ENCODE measurements around the gene AMMECR1L.
A peak's percentile ranks its signal among the peaks of the same experiment; 100 is the strongest.
"Not testable (repeated sequence)": the region's sequence is repeated elsewhere in the genome, so short reads cannot be mapped to it uniquely, and the experiment has no call there.

Gene AMMECR1L

DNA sequence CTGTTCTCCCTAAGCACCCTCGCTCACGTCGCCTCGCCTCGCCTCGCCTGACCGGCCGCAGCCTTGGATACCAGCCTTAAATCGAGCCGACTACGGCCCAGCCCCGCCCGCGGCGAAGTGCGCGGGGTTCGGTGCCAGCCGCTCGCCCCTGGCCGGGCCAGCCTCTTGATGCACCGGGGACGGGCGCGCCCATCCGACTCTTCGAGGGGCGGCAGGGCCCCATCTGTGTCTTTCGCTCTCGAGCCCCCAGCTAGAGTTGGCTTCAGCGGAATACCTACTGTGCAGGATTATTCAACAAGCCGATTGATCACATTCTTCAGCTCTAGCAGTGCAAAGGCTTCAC lies 808 bp upstream of the AMMECR1L start:
- not testable (repeated sequence) for DNase-seq

DNA sequence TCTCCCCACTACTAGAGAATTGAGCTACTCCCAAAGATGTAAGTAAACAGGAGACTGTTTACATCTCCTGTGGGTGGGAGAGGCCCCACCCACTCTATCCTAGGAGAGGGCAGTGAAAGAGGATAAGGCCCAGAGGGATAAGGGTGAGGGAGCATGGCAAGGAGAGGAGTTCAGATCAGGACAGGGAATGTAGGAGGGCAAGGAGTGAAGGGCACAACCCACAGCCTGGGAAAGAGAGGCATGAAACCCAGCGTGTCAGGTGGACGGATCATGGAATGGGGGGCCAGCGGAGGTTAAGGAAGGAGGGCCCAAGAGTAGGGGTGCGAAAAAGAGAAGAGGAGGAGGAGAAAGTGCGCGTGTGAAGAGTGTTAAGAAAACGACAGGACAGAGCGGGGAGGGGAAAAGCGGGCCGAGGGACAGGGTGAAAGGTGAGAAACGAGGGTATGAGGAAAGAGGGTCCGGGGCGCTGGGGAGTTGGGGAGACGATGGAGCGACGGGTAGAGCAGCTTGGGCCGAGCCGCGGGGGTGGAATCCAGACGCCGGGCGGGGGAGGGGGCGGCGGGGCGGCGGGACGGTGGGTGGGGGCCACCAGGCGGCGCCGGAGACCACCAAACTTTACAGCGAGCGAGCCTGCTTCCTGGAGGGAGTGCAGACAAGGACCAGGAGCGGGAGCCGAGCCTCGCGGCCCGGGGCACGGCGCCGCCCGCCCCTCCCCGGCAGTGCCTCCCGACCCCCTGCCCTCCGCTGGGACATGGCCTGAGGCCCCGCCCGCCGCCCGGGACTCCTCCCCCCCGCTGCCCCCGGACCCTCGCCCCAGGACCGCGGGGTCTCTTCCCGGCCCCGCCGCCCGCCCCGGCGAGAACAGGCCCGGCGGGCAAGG lies 655 bp downstream of the AMMECR1L start:
- peak; percentile 33 to 39 for DNase-seq

DNA sequence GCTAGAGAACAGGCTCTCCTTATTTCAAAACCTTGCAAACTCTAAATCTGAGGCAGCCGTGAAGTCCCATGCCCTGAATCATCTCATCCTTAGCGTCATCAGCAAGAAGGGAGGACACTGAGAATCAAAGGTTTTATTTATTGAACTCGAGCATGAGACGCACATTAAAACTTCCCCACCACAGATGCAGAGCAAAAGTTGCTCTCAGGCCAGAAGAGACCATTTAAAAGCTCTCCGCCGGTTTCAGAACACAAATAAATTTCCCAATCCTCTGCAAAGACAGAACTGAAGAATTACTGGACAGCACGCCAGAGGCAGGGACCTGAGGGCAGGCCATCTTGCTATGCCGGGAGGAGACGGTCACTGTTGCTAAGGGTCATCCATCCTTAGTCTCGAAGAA lies 1.3 kb downstream of the AMMECR1L start:
- no peak for DNase-seq

DNA sequence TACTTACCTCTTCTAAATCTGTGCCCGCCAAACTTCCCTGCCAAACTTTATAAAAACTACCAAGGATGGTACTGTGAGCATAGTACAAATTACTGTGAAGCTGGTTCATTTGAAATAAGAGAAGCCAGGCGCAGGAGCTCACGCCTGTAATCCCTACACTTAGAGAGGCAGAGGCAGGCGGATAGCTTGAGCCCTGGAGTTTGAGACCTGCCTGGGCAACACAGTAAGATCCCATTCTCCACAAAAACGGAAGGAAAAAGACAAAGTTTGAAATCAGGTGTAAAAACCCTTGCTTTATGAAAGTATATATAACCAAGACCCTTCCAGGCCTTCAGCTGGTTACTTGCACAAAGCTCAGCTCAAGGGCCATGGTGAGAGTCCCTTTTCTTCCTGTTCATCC lies 5.9 kb downstream of the AMMECR1L start:
- DNase-seq, result no peak

DNA sequence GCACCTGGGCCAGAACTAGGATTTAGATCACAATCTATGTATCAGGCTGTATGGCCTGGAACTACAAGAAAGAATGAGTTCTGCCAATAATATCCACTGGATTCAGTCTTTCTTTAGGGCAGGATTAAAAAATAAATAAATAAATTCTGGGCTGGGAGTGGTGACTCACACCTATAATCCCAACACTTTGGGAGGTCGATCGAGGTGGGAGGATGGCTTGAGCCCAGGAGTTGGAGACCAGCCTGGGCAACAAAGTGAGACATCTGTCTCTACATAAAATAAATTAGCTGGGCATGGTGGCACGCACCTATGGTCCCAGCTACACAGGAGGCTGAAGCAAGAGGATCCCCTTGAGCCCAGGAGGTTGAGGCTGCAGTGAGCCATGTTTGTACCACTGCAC lies 8.1 kb downstream of the AMMECR1L start:
- no peak for DNase-seq

DNA sequence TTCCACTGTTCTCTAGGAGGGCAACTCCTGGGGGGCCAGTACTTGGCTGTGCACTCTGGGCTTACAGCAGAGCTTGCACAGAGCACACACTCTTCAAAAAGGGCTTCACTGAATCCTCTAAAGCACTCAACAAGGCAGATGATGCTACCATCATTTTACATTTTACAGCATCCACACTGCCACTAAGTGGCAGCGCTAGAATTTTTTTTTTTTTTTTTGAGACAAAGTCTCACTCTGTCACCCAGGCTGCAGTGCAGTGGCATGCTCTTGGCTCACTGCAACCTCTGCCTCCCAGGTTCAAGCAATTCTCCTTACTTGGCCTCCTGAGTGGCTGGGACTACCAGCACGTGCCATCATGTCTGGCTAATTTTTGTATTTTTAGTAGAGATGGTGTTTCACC lies 8.6 kb downstream of the AMMECR1L start:
- DNase-seq, result no peak

DNA sequence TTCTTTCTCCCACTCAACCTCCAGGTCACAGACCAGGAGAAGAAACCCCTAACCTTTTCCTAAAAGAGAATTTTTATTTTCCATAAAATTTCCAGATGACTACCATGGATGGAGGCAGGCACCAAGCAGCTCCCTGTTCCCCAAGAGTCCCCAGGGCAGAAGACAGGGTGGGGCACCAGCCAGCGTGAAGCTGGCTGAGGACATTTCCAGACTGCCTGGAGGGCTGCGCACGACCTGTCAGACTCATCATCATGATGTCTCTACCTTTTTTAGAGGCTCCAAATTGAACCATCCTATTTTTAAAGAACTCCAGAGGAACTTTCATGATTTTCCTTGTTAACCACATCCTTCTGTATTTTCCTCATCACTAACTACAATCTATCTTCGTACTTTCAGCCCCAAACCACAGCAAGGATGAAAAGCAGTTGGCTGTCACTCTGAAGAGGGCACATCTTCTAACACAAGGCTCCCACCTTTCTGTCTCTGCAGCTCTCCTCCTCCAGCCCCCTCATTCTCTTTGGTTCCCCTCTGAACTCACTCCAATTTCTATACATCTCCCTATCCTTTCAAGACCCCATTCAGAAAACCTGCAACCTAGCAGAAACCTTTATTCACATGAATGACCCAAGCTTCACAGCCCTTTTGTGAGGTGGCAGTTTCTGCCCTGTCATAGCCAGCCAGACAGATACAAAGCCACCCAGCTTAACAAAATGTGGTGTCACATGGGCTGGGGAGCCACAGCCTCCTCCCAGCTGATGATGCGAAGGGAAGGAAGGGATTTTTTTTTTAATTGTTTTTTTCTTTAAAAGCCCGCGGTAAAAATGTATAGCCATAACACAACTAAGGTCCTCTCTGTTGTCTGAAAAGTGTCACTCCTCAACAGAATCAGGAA lies 11.1 kb downstream of the AMMECR1L start:
- no peak for DNase-seq

DNA sequence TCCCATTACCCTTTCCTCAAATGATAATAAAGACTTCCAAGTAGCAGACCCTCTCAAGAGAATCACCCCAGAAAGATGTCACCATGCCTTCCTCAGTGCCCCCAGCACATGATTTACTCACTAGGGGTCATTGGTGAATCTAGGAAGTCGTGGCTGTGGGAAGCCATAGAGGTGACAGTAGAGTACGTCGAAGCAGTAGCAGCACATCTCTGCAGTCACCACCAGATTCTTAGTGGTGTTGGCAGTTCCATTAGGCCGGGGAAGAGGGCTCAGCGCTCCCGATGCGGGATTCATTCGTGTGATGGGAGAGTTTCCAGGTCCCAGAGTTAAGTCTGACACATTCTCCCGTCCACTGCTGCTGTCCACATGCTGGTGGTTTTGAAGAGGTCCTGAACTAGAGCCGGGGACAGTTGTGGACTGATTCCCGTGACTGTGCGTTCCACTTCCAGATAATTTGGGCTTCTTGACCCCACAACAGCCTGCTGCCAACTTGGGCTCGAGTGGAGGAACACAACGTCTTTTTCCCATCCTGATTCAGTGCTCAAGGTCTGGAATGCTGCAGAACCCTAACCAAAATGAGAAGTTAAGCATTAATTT lies 12.0 kb downstream of the AMMECR1L start:
- DNase-seq, result no peak

DNA sequence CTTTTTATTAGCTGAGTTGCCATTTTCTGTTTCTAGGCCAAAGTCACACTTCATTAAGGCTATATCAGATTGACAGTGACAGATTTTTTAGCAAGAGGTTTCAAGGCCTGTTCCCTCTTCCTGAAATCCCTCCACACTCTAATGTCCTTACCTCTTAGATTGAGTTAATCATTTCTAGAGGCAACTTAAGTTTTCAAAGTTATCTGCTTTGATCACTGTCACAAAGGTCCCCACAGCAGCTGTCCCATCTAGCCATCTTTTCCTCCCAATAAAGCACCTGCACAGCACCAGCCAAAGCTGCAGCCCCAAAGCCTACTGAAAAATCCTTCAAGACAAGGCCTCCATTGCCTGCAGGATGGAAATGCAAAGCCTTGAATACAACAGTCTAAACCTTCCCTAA lies 13.4 kb downstream of the AMMECR1L start:
- DNase-seq, result no peak

DNA sequence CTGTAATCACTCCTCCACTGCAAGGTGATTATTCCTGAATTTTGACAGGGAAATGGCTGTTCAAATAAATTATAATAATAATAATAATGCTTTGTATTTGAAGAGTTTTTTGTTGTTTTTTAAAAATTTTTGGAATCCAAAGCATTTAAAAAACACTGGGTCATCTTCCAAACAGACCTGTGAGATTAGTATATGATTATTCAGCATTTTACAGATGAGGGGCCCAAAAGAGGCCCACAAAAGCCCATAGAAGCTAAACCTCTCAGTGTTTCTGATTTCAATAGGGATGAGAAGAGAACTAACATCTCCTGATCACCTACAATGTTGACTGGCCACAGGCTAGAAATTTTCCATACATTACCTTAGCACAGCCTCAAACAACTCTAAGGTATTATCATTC lies 19.8 kb downstream of the AMMECR1L start:
- no peak for DNase-seq

DNA sequence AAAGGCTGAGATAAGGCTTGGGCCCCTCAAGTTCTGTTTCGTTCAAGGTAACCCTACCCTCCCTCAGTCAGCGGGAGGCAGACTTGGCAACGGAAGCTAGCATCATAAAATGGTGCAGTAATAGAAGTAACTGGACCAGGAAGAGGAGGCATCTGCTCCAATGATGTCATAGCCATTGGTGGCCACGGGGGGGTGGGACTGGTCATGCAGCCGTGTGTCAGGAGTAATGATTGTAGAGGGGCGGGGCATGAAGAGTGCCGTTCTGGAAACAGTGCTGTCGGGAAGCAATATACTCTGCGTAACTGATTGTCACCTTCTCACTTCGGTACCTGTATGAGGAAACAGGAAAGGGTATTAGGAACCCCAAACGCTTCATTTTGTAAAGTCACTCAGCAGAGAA lies 20.9 kb downstream of the AMMECR1L start:
- no peak for DNase-seq

DNA sequence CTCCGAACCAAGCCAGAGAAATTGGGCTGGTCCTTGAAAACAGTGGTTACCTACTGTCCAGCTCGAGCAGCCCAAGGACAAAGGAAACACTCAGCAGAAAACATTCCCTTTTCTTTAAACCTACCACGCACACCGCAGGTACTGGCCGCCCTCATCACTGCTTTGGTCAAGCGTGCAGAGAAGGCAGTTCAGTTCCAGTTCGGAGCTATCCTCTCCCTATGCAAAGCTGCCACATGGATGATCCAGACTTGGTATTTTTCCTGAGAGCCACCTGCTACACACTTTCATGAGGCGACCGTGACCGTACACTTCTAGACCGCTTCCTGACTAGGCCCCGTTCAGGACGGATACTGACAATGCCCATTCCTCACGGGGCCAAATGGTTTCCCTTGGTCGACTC lies 23.5 kb downstream of the AMMECR1L start:
- no peak for DNase-seq

DNA sequence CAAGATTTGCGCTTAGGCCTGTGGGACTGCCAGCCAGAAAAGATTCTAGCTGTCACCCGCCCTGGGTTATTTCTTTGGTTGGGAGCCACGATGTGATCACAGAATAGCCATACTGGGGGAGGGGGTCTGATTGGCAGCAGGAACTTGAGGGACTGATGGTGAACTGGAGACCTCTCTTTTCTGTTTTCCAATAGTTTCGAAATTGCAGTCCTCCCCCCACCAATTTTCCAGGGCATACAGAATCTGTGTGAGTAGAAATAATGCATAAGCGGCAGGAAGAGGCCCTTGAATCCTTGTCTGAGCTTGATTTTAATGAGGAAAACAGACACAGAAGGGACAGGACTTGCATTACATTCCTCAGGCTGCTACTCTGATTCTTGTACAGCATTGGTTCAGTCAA lies 25.6 kb downstream of the AMMECR1L start:
- no peak for DNase-seq

DNA sequence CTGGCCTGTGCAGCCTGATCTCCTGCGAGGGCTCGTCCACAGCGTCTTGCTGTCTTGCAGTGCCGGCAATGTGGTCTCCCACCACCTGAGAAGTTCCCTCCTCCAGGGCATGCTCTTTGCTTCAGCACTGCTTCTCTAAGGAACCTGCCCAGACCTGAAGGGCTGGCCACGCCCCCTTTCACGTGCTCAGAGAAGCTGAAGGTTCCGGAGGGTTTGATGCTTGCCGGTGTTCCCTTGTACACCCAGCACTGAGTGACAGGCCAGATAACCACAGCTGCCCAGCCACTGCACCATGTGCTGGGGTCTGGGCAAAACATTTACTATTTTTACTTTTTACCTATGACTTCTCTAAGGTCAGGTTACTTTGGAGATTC lies 26.1 kb downstream of the AMMECR1L start:
- DNase-seq, result peak; percentile 62 to 63

DNA sequence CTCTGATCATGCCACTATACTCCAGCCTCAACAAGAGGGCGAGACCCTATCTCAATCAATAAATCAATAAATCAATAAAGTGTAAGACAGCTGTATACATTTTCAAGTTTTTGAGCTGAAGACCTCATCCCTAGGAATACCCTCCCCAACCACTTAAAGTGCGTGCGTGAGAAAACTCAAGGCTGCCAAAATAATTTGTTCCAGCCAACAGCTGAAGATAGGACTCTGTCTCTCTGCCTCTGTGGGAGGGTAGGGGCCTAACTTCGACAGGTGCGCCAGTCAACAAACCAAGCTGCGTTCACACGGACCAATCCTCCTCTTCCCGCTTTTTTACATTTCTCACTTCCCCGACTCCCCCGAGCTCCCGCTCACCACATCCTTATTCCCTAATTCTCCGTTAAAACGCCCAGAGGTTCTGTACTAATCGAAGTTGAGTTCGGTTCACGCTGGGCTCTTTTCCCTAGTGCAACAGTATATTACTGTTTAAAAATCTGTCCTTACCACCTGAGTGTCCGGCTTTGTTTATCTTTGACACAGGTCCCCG lies 28.4 kb downstream of the AMMECR1L start:
- DNase-seq, result peak; percentile 19 to 29

DNA sequence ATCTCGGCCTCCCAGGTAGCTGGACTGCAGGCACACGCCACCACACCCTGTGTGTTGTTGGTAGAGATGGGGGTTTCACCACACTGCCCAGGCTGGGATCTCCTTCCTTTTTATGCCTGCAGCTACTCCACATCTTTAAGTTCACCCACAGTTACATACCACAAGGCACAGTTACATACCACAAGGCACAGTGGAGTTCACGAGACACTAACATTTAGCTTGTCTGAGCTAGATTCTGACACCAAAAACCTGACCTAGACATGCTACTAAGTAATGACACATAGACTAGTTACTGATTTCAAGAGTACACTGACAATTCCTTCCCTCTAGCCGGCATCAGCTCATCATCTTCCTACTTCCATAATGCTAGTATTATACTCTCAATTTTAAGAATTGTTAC lies 32.1 kb downstream of the AMMECR1L start:
- DNase-seq, result no peak

DNA sequence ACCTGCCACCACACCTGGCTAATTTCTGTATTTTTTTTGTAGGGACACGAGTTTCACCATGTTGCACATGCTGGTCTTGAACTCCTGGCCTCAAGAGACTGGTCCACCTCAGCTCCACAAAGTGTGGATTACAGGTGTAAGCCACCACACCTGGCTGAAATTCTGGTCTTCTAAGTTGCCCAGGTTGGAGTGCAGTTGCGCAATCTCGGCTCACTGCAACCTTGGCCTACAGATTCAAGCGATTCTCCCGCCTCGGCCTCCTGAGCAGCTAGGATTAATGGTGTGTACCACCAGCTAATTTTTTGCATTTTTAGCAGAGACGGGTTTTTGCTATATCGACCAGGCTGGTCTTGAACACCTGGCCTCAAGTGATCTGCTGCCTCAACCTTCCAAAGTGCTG lies 33.4 kb downstream of the AMMECR1L start:
- DNase-seq, result no peak

DNA sequence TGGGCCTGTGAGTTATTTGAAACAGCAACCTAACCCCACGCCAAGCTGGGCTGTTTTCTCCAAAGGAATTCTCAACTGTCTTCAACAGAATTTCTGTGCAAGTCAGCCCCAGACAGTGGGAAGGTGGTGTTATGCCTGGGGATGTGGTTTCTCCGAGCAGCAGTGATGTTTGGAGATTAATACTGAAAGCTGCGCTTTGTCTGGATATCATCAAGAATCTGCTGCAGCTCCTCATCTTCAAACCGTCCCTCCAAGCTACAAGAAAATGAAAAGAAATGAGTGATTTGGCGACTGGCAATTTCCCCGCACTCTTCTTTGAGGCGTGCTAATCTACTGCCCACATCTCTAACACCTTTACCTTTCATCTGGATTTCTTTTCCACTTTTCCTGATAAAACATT lies 37.8 kb downstream of the AMMECR1L start:
- DNase-seq, result no peak

DNA sequence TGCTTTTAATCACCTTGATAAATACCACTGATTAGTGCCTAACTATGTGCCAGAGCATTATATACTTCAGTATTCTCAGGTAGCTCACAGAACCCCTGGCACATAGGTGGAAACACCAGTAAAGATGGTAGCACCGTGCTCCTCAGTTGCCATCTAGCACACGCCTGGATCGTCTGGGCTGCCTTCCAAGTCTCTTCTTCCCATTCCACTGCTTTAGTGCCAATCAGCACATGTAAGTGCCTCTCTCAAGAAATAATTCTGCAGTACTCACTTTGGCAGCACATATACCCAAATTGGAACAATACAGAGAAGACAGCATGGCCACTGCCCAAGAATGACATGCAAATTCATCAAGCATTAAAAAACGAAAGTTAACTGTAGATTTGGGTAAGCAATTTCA lies 40.8 kb downstream of the AMMECR1L start:
- DNase-seq, result no peak

DNA sequence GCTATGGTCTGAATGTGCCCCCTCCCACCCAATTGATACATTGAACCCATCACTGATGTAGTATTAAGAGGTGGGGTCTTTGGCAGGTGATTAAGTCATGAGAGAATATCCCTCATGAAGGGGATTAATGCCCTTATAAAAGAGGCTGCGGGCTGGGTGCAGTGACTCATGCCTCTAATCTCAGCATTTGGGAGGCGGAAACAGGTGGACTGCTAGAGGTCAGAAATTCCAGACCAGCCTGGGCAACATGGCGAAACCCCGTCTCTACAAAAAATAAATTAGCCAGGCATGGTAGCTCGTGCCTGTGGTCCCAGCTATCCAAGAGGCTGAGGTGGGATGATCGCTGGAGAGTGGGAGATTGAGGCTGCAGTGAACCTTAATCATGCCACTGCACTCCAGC lies 42.1 kb downstream of the AMMECR1L start:
- no peak for DNase-seq

DNA sequence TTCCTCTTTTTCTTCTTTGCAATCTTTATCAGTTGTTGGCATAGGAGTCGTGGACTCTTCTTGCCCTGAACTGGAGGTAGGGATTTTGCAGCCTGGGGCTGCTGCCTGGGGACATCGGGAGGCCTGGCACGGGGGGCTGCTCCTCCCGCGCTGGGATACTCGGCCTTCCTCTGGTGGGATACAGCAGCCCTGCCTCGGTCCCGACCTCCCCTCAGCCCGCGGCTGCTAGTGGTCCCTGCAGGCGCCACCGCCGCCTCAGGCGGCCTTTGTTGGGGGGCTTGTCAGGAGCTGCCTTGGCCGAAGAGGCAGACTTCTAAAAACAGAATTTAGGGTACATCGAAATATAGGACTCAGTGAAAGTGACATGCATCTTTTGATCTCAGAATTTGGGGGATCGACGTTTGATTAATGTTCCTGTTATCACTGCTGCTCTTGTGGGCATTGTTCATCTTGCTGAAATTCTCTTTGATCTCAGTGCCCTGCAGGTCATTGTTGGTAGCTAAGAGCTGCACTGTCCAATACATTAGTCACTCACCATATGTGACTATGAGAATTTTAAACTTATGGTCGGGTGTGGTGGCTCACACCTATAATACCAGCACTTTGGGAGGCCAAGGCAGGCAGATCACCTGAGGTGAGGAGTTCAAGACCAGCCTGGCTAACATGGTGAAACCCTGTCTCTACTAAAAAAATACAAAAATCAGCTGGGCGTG lies 44.1 kb downstream of the AMMECR1L start:
- no peak for DNase-seq

DNA sequence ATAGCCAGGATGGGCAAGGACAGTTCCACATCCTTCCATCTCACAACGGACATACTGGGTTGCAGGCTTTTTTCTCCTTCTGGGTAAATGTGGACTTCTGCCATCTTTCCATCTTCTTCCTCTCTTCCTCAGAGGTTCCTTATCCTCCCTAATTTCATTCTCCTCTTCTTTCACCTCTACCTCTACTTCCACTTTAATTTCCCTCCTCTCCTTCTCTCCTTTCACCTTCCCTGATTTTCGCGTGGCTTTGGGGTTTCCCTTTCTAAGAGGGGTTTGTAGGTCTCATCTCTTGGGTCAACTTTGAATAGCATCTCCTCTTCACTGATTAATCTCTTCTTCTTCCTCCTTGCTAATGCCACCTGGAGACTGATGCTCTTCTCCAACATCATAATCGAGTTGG lies 44.9 kb downstream of the AMMECR1L start:
- DNase-seq, result no peak

DNA sequence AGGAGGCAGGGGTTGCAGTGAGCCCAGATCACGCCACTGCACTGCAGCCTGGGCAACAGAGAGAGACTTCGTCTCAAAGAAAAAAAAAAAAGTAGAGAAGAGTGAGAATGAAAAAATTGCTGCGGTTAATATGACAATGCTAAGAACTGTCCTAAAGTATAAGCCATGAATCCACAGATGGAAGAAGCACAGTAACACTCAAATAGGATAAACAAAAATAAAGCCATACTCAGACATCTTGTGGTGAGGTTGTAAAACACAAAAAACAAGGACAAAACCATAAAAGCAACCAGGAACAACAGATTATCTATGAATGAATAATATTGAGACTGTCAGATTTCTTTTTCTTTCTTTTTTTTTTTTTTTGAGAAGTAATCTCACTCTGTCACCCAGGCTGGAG lies 50.8 kb downstream of the AMMECR1L start:
- DNase-seq, result no peak

Data from stimulated activated CD4-positive, alpha-beta T cell treated with anti-CD3 and anti-CD28 coated beads, Interleukin-2, amount 100 ng/mL, for 24 hours (primary cell).